Fibroblast of skin of left quadriceps (primary cell): ENCODE results near the gene PTOV1.

ENCODE experiments used
- DNase-seq, 2 experiments: peaks; one replicate each; pipeline ENCODE4 v3.0.0-alpha.2; 2013; ENCODE audit warnings: low read depth in 2 of 2

The PTOV1 gene

GRCh38 chr19:49858088-49858985 lies 7.4 kb downstream of the PTOV1 start:
- no peak for DNase-seq

GRCh38 chr19:49859682-49860335 lies 8.8 kb downstream of the PTOV1 start:
- DNase-seq = no peak

GRCh38 chr19:49860336-49861102 lies 9.6 kb downstream of the PTOV1 start:
- no peak for DNase-seq

- no peak for DNase-seq
Observed at GRCh38 chr19:49861107-49861506, 10.1 kb downstream of the PTOV1 start.

GRCh38 chr19:49861541-49862378 lies 10.8 kb downstream of the PTOV1 start:
- DNase-seq = no peak

- DNase-seq = no peak
Observed at GRCh38 chr19:49862391-49863253, 11.7 kb downstream of the PTOV1 start.

- DNase-seq = no peak
Observed at GRCh38 chr19:49863254-49863934, 12.4 kb downstream of the PTOV1 start.

DNA sequence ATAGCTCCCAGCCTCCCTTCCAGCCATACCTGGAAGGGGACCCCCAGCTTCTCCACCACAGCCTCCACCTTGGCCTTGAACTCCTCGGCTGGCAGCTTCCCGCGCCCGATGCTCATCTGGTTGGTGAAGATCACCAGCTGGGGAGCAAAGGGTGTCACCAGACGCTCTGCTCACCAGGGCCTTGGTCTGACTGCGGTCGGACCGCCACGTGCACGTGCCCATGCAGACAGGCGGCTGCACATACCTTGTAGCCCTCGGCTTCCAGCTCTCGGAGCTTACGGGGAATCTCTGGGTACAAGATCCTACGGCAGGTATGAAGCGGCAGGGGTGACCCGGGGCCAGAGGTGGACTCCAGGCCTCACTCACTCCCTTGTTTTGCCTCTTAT lies 13.0 kb downstream of the PTOV1 start:
- no peak for DNase-seq

DNA sequence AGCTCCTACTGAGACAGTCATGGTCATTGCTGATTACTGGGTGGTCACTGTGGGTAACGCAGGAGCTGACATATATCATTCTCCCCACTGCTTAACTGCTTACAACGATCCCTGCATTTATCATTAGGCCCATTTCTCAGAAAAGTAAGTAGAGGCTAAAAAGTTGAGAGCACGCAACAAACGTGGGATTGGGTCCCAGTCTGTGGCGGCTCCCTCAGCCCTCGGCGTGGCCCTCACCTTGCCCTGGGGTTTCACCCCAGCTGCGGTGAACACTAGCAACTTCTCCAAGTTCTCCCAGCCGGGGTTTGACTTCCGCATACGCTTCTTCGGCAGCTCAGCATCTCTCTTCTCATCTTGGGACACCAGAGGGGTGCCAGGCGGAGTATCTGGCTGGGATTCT lies 13.9 kb downstream of the PTOV1 start:
- no peak for DNase-seq

DNA sequence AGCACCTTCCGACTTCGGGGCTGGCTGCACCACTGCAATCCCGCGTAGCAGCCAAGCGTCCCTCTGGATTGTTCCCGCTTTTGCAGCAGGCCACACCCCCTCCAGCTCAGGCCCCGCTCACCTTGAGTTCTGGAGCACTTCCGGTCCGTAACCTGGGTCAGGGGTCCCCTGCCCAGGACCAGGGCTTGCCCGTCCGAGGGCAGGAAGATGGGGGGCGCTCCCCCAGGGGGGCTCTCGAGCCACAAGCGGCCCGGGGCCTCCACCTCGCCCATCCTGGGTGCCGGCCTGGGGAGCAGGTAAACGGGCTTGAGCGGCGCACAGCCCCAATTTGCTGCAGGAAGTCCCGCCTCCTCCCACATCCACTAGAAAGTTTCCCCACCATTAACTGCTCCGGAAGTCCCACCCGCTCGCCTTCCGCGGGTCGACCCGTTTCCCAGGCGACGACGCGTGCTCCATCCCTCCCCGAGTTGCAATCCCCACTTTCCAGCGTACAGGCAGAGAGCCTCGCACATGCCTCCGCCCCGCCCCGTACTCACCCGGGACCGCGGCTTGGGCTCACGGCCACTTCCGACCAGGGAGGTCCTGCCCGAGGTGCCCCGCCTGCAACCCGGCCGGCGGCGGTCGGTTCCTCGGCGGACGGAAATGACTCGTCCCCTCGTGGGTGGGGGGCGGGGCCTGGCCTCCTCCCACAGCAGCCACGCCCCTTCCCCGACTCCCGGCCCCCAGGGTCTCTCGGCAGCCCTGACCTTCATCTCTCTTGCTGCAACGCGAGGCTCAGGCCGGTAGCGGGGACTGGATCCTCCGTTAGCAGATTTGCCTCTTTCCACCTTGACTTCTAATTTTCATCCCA lies 16.2 kb downstream of the PTOV1 start, which contains the start of gene PNKP:
TSS of gene PNKP (minus strand) at position 644 of the 850 bp plus-strand sequence. CDS start at position 272, 372 bp downstream.
- DNase-seq = peak; percentile 59 to 66

DNA sequence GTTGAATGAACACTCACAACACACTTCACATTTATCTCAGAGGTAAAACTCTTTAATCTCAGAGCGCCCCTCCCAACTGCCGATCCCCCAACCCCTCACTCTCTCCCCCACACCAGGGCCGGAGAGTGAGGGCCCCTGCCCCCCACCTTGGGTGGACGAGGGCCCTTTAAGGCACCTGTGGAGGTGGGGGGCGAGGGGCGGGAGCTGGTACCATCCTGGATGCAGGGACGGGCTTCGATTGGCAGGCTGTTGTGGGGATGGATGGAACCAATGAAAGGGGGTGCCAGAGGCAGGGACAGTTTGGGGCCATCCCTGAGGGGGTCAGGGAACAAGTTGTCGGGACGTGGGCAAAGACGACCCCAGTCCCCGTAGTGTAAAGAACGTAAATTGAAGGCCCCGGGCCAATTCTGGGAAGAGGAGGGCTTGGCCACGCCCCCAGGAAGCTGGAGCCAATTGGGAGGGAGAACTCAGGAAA lies 18.1 kb downstream of the PTOV1 start:
- no peak for DNase-seq

- DNase-seq = peak; percentile 100
Observed at GRCh38 chr19:49869484-49870308, 18.7 kb downstream of the PTOV1 start.

- no peak for DNase-seq
Observed at GRCh38 chr19:49870309-49870901, 19.4 kb downstream of the PTOV1 start.

DNA sequence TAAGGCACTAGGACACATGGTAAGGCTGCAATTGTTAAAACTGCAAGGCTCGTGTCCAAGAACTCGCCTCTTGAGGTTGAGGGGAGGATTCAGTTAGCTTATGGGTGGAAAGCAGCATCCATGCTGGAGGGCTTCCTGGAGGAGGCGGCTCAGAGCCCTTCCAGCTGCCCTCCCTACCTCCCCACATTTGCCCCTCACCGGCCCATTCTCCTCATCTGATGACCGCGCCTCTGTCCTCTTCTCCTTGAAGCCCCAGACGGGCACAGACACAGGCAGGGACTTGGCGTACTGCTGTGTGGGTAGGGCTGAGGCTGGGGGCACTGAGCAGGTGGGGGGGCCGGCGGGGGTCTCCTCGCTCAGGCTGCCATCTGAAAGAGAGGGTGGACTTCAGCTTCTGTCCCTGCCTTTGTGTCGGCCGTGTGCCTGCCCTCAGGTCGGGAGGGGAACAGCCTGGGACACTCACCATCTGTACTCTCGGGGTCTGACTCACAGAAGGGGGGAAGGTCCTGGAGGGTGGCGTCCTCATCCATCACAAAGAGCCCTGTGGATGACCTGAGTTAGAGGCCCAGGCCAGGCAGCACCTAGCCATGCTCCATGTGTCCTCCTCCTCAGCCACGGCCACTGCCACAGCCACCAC lies 20.5 kb downstream of the PTOV1 start:
- no peak for DNase-seq

DNA sequence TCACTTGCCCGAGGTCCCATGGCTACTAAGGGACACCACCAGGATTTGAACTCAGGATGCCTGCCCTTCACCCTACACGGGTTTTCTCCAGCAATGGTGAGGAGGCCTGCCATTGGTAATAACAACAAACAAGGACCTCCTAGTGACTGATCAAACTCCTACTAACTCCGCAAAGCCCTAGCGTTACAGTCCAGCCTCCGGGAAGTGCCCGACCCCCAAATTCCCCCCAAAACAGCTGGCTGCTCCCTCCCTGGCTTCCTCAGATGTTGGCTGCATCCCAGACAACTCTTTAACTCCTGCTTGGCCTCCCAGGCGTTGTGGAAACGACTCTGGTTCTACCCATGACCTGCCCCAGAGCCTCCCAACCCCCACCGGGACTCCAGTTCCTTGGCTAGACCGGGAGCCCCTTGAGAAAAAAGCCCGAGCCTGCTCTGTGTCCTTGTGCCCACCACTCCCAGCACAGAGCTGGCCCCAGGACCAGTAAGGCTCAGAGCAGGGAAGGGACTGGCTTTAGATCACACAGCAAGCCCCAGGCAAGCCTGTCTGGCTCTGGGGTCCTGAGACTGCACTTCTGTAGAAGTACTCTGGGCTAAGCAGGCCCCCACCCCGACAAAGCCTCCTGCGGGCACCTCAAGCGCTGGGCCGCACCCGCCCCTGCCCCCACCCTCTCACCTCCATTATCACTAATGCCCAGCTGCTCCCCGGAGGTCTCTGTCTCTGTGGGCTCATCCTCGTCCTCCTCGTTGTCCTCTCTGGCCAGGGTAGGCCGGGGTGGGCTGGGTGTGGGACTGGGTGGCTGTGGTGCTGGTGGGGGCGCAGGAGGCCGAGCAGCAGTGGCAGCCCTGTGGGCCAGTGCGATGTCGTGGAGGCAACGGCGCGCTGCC lies 21.5 kb downstream of the PTOV1 start:
- DNase-seq = no peak

GRCh38 chr19:49873129-49873521 lies 22.2 kb downstream of the PTOV1 start:
- no peak for DNase-seq
